Measurements from ENCODE around the gene HAL.
A peak's percentile ranks its signal among the peaks of the same experiment; 100 is the strongest.

The HAL gene

GRCh38 chr12:96036765-96037455 lies 40.8 kb upstream of the HAL start:
- no peak overlapping the region for H3K18ac ChIP-seq (ENCODE audit: low read length)
- peaks cover 0 to 4% of the 10 kb centered on the region in 2 donors for H3K4me1 ChIP-seq (ENCODE audit: control insufficient read depth in 2 of 2, insufficient read depth in 1 of 2, low read depth in 1 of 2, low read length in 2 of 2)
- H4K8ac ChIP-seq (ENCODE audit: low read depth, low read length): no peak overlapping the region
- H3K23ac ChIP-seq (ENCODE audit: low read depth, low read length, poor library complexity): no peak overlapping the region
- WGBS, 2 donors (ENCODE audit: extremely low coverage in 2 of 2, insufficient read length in 2 of 2, insufficient replicate concordance in 1 of 2): no CpG with 5 or more reads among the region's 8 CpGs
- H4K91ac ChIP-seq (ENCODE audit: low read depth, low read length, poor library complexity): no peak overlapping the region
- no peak overlapping the region for H3K4ac ChIP-seq (ENCODE audit: low read length)
- H3K27ac ChIP-seq (replicated peaks; ENCODE audit: low read length): no peak overlapping the region
- no peak overlapping the region for H2BK12ac ChIP-seq (ENCODE audit: low read length)
- no peak overlapping the region for H2BK15ac ChIP-seq (ENCODE audit: low read length)
- no peak overlapping the region for H3K14ac ChIP-seq (ENCODE audit: low read length)
- H2AK5ac ChIP-seq (ENCODE audit: low read depth, low read length): no peak overlapping the region
- H3K79me1 ChIP-seq (ENCODE audit: low read depth, low read length): peaks cover 4% of the 10 kb centered on the region
- no peak overlapping the region for H3K4me3 ChIP-seq (ENCODE audit: low read length in 2 of 2)
- H3K27me3 ChIP-seq (ENCODE audit: control insufficient read depth in 3 of 3, insufficient read depth in 3 of 3, low read depth in 1 of 3, low read length in 3 of 3): no peaks in the 10 kb centered on the region
- no peak overlapping the region for H3K9ac ChIP-seq (ENCODE audit: low read depth, low read length, poor library complexity)
- H2BK5ac ChIP-seq (ENCODE audit: low read length): no peak overlapping the region
- no peak overlapping the region for H2BK120ac ChIP-seq (ENCODE audit: low read depth, low read length)
- H3K9me3 ChIP-seq (replicated peaks in 1 of 2; ENCODE audit: control insufficient read depth in 2 of 2, insufficient read depth in 1 of 2, low read depth in 1 of 2, low read length in 2 of 2): no peaks in the 10 kb centered on the region
- no peak for DNase-seq (ENCODE audit: low spot score)
- no peak overlapping the region for H3K4me2 ChIP-seq (ENCODE audit: insufficient read depth, low read length, poor library complexity, severe bottlenecking)
- peak overlapping the region; percentile 92 for H2AFZ ChIP-seq (ENCODE audit: low read length)
- H3K36me3 ChIP-seq (replicated peaks in 1 of 2; ENCODE audit: control insufficient read depth in 2 of 2, insufficient read depth in 2 of 2, low read length in 2 of 2): no peaks in the 10 kb centered on the region

GRCh38 chr12:96035283-96036236 lies 39.4 kb upstream of the HAL start, which contains the start of gene LTA4H:
Gene LTA4H, minus strand, starts transcription at chr12:96035587. Its CDS starts 68 bp downstream, at chr12:96035519.
- no peak within 1 kb of the TSS for H2BK12ac ChIP-seq (ENCODE audit: low read length)
- no peaks in the 10 kb centered on the region for H3K27me3 ChIP-seq (ENCODE audit: control insufficient read depth in 3 of 3, insufficient read depth in 3 of 3, low read depth in 1 of 3, low read length in 3 of 3)
- no peak within 1 kb of the TSS for H2BK120ac ChIP-seq (ENCODE audit: low read depth, low read length)
- peak; percentile 98 for DNase-seq (ENCODE audit: low spot score)
- H3K14ac ChIP-seq (ENCODE audit: low read length): peak within 1 kb of the TSS; percentile 67
- H2AK5ac ChIP-seq (ENCODE audit: low read depth, low read length): peak within 1 kb of the TSS; percentile 84
- H3K4me3 ChIP-seq (ENCODE audit: low read length in 2 of 2): peak within 1 kb of the TSS; percentile 76 to 99
- H3K4me1 ChIP-seq (ENCODE audit: control insufficient read depth in 2 of 2, insufficient read depth in 1 of 2, low read depth in 1 of 2, low read length in 2 of 2): peaks cover 0 to 4% of the 10 kb centered on the region in 2 donors
- no peak within 1 kb of the TSS for H4K8ac ChIP-seq (ENCODE audit: low read depth, low read length)
- H3K27ac ChIP-seq (replicated peaks; ENCODE audit: low read length): peak within 1 kb of the TSS; percentile 88
- H3K9me3 ChIP-seq (replicated peaks in 1 of 2; ENCODE audit: control insufficient read depth in 2 of 2, insufficient read depth in 1 of 2, low read depth in 1 of 2, low read length in 2 of 2): no peaks in the 10 kb centered on the region
- H2BK5ac ChIP-seq (ENCODE audit: low read length): peak within 1 kb of the TSS; percentile 83
- peaks cover 4% of the 10 kb centered on the region for H3K79me1 ChIP-seq (ENCODE audit: low read depth, low read length)
- H3K9ac ChIP-seq (ENCODE audit: low read depth, low read length, poor library complexity): peak within 1 kb of the TSS; percentile 98
- WGBS, 2 donors (ENCODE audit: extremely low coverage in 2 of 2, insufficient read length in 2 of 2, insufficient replicate concordance in 1 of 2): no CpG with 5 or more reads among the region's 55 CpGs
- peak within 1 kb of the TSS; percentile 99 for H3K18ac ChIP-seq (ENCODE audit: low read length)
- H2BK15ac ChIP-seq (ENCODE audit: low read length): no peak within 1 kb of the TSS
- peak within 1 kb of the TSS; percentile 44 for H3K4ac ChIP-seq (ENCODE audit: low read length)
- H3K23ac ChIP-seq (ENCODE audit: low read depth, low read length, poor library complexity): peak within 1 kb of the TSS; percentile 78
- peak within 1 kb of the TSS; percentile 64 for H3K4me2 ChIP-seq (ENCODE audit: insufficient read depth, low read length, poor library complexity, severe bottlenecking)
- no peaks in the 10 kb centered on the region for H3K36me3 ChIP-seq (replicated peaks in 1 of 2; ENCODE audit: control insufficient read depth in 2 of 2, insufficient read depth in 2 of 2, low read length in 2 of 2)
- H2AFZ ChIP-seq (ENCODE audit: low read length): peak within 1 kb of the TSS; percentile 92
- H4K91ac ChIP-seq (ENCODE audit: low read depth, low read length, poor library complexity): no peak within 1 kb of the TSS

DNA sequence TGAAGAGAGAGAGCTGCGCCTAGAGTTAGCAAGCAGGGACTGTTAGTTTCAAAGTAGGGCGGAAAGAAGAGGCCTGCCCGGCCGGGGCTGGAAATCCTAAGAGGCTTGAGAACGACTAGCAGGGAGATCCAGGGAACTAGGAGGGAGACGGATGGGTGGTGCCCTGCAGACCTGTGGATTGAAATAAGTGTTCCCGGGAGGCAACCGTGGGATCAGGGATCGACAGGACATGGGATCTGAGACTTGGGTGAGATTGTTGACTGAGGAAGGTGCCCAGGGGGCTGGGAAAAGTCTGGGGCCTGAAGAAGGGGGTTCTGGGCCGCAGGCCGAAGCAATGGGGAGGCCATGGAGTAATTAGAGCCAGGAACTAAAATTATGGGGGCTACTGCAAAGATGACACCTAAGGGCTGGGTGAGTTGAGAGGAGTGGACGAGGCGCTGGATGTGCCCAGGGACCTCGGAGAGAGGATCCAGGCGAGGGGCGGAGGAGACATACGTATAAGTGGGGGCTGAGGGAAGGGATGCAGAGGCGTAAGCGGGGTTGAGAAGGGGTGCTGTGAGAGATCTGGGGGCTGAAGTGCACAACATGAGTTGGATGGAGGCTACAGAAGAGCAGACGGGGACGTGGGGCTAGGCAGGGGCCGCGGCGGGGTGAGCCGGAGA lies 38.6 kb upstream of the HAL start:
- peak; percentile 31 for DNase-seq (ENCODE audit: low spot score)
- Histone ChIP-seq H3K4me1 (ENCODE audit: control insufficient read depth in 2 of 2, insufficient read depth in 1 of 2, low read depth in 1 of 2, low read length in 2 of 2) (peaks cover 0 to 4% of the 10 kb centered on the region in 2 donors), H4K91ac (ENCODE audit: low read depth, low read length, poor library complexity) (no peak overlapping the region), H3K27ac (replicated peaks; ENCODE audit: low read length) (peak overlapping the region; percentile 88), H2BK120ac (ENCODE audit: low read depth, low read length) (no peak overlapping the region), H3K23ac (ENCODE audit: low read depth, low read length, poor library complexity) (peak overlapping the region; percentile 78), H2BK15ac (ENCODE audit: low read length) (no peak overlapping the region), H3K4ac (ENCODE audit: low read length) (peak overlapping the region; percentile 44), H3K18ac (ENCODE audit: low read length) (peak overlapping the region; percentile 99), H2AFZ (ENCODE audit: low read length) (peak overlapping the region; percentile 92), H2BK5ac (ENCODE audit: low read length) (peak overlapping the region; percentile 83), H3K4me3 (ENCODE audit: low read length in 2 of 2) (peak overlapping the region; percentile 76 to 99), H2AK5ac (ENCODE audit: low read depth, low read length) (peak overlapping the region; percentile 84), H4K8ac (ENCODE audit: low read depth, low read length) (no peak overlapping the region), H3K36me3 (replicated peaks in 1 of 2; ENCODE audit: control insufficient read depth in 2 of 2, insufficient read depth in 2 of 2, low read length in 2 of 2) (no peaks in the 10 kb centered on the region), H3K27me3 (ENCODE audit: control insufficient read depth in 3 of 3, insufficient read depth in 3 of 3, low read depth in 1 of 3, low read length in 3 of 3) (no peaks in the 10 kb centered on the region), H3K9ac (ENCODE audit: low read depth, low read length, poor library complexity) (peak overlapping the region; percentile 98), H3K14ac (ENCODE audit: low read length) (peak overlapping the region; percentile 67), H3K9me3 (replicated peaks in 1 of 2; ENCODE audit: control insufficient read depth in 2 of 2, insufficient read depth in 1 of 2, low read depth in 1 of 2, low read length in 2 of 2) (no peaks in the 10 kb centered on the region), H3K4me2 (ENCODE audit: insufficient read depth, low read length, poor library complexity, severe bottlenecking) (peak overlapping the region; percentile 64), H3K79me1 (ENCODE audit: low read depth, low read length) (peaks cover 6% of the 10 kb centered on the region), H2BK12ac (ENCODE audit: low read length) (no peak overlapping the region)
- WGBS, 2 donors (ENCODE audit: extremely low coverage in 2 of 2, insufficient read length in 2 of 2, insufficient replicate concordance in 1 of 2): no CpG with 5 or more reads among the region's 25 CpGs

Data from neuronal stem cell (in vitro differentiated cells).